HepG2 (cell line): ENCODE data around the gene ZNF343. TPM values are rescaled to one million over a fixed set of nuclear protein-coding genes. Genes with fewer than 3 reads are reported as not detected.

Source experiments
- CC2D1A ChIP-seq: sonication (generic); formaldehyde crosslinking; IDR thresholded peaks from 2 replicates; pipeline ENCODE4 v1.8.1; 2023; ENCODE audit warnings: mild to moderate bottlenecking, missing genetic modification reagents
- FOSL2 ChIP-seq: sonication (generic); formaldehyde crosslinking; IDR thresholded peaks from 2 replicates; pipeline ENCODE4 v1.4.0; 2020; ENCODE audit warnings: missing genetic modification reagents
- GATA4 ChIP-seq: sonication (generic); IDR thresholded peaks from 2 replicates; pipeline ENCODE4 v1.6.1; 2016; ENCODE audit warnings: antibody characterized with exemption, low read depth, borderline replicate concordance
- GLI4 ChIP-seq: sonication (generic); formaldehyde crosslinking; IDR thresholded peaks from 2 replicates; pipeline ENCODE4 v1.5.1; 2020; ENCODE audit warnings: missing genetic modification reagents, mild to moderate bottlenecking, moderate library complexity, borderline replicate concordance
- HHEX ChIP-seq: IDR thresholded peaks from 2 replicates; pipeline ENCODE4 v1.6.1; 2016; ENCODE audit warnings: control low read depth
- NBN ChIP-seq: fragments of 450-650 bp; conservative IDR thresholded peaks from 2 replicates; pipeline ENCODE4 v1.6.1; 2017
- NCOR1 ChIP-seq: fragments of 200-600 bp; sonication (generic); IDR thresholded peaks from 2 replicates; pipeline ENCODE4 v1.7.0; 2017; ENCODE audit warnings: antibody characterized with exemption, low read length, borderline replicate concordance
- PHF5A ChIP-seq: IDR thresholded peaks from one replicate; pipeline ENCODE4 v1.6.1; 2018; ENCODE audit warnings: low read depth, missing genetic modification reagents; ENCODE audit not compliant: unreplicated experiment
- POLR2A ChIP-seq, 2 experiments: IDR thresholded peaks; 2 replicates each; pipeline ENCODE4 v1.6.1; 2011; ENCODE audit warnings: low read depth in 2 of 2, low read length in 2 of 2, mild to moderate bottlenecking in 1 of 2, moderate library complexity in 1 of 2; ENCODE audit not compliant: insufficient read depth in 1 of 2
- POLR2AphosphoS2 ChIP-seq: IDR thresholded peaks from 2 replicates; pipeline ENCODE4 v1.6.1; 2011; ENCODE audit warnings: low read depth, low read length, improper control_type of control experiment
- POLR2G ChIP-seq: fragments of 200-400 bp; formaldehyde crosslinking; IDR thresholded peaks from 2 replicates; pipeline ENCODE4 v1.6.1; 2018; ENCODE audit warnings: mild to moderate bottlenecking, low read depth, low read length, moderate library complexity
- RBM22 ChIP-seq: fragments of 200-400 bp; formaldehyde crosslinking; optimal IDR thresholded peaks from 2 replicates; pipeline ENCODE3; 2017; ENCODE audit warnings: mild to moderate bottlenecking, low read length, moderate library complexity
- SMARCE1 ChIP-seq: fragments of 450-650 bp; IDR thresholded peaks from 2 replicates; pipeline ENCODE4 v1.6.1; 2017; ENCODE audit warnings: borderline replicate concordance
- SNRNP70 ChIP-seq: fragments of 200-400 bp; formaldehyde crosslinking; IDR thresholded peaks from 2 replicates; pipeline ENCODE4 v1.6.1; 2017; ENCODE audit warnings: mild to moderate bottlenecking, low read depth, low read length, moderate library complexity
- SPEN ChIP-seq: sonication (generic); formaldehyde crosslinking; IDR thresholded peaks from 2 replicates; pipeline ENCODE4 v1.5.1; 2020; ENCODE audit warnings: low read depth, mild to moderate bottlenecking, missing genetic modification reagents
- SYNCRIP ChIP-seq: fragments of 200-400 bp; formaldehyde crosslinking; IDR thresholded peaks from 2 replicates; pipeline ENCODE4 v1.6.1; 2018; ENCODE audit warnings: mild to moderate bottlenecking, low read depth, low read length; ENCODE audit not compliant: insufficient read depth
- XBP1 ChIP-seq: sonication (generic); formaldehyde crosslinking; IDR thresholded peaks from 2 replicates; pipeline ENCODE4 v1.5.0; 2020; ENCODE audit warnings: missing genetic modification reagents
- ZFP36L2 ChIP-seq: sonication (generic); formaldehyde crosslinking; IDR thresholded peaks from 2 replicates; pipeline ENCODE4 v1.4.0; 2020; ENCODE audit warnings: missing genetic modification reagents
- ZNF207 ChIP-seq: fragments of 450-650 bp; IDR thresholded peaks from 2 replicates; pipeline ENCODE4 v1.6.1; 2016; ENCODE audit warnings: antibody characterized with exemption, borderline replicate concordance
- ZNF234 ChIP-seq: sonication (generic); formaldehyde crosslinking; conservative IDR thresholded peaks from 2 replicates; pipeline ENCODE4 v1.5.1; 2020; ENCODE audit warnings: mild to moderate bottlenecking, missing genetic modification reagents
- ZNF513 ChIP-seq: sonication (generic); formaldehyde crosslinking; conservative IDR thresholded peaks from 2 replicates; pipeline ENCODE4 v1.5.0; 2020; ENCODE audit warnings: missing genetic modification reagents
- ZNF605 ChIP-seq: sonication (generic); formaldehyde crosslinking; IDR thresholded peaks from 2 replicates; pipeline ENCODE4 v1.8.0; 2022; ENCODE audit warnings: mild to moderate bottlenecking, missing genetic modification reagents
- ZNF839 ChIP-seq: sonication (generic); formaldehyde crosslinking; IDR thresholded peaks from 2 replicates; pipeline ENCODE4 v1.4.0; 2020; ENCODE audit warnings: missing genetic modification reagents, mild to moderate bottlenecking, borderline replicate concordance
- polyA plus RNA-seq, 8 experiments: library from polyadenylated mRNA; depleted of rRNA in 3 of 8; stranded (reverse) in 7 of 8; unstranded in 1 of 8; fragments of >200 nt; fragmentation: Illumina TruSeq in 4 of 8; extraction: Trizol in 4 of 8; gene quantifications; 2 replicates each; pipeline versions ENCODE4 v1.2.1 to v1.2.3, GENCODE V29; 2011 to 2016; ENCODE audit warnings: low read depth in 4 of 8, missing spikeins in 1 of 8, mixed read lengths in 1 of 8; ENCODE audit not compliant: insufficient read depth in 1 of 8
- total RNA-seq, 5 experiments: library from RNA; depleted of rRNA; stranded (reverse); fragments of >200 nt; fragmentation: Illumina TruSeq; extraction: Trizol; gene quantifications; 2 replicates each; pipeline ENCODE4 v1.2.3, GENCODE V29; 2016; ENCODE audit warnings: low read depth in 1 of 5
- TF ChIP-seq, protein P1 (sequence below): sonication (generic); formaldehyde crosslinking; IDR thresholded peaks from 2 replicates; pipeline ENCODE4 v1.4.0; 2020; ENCODE audit warnings: missing genetic modification reagents, borderline replicate concordance
- TF ChIP-seq, protein P2 (sequence below): sonication (generic); formaldehyde crosslinking; IDR thresholded peaks from 2 replicates; pipeline ENCODE4 v1.5.0; 2020; ENCODE audit warnings: mild to moderate bottlenecking, missing genetic modification reagents
- TF ChIP-seq, protein P3 (sequence below): sonication (generic); formaldehyde crosslinking; IDR thresholded peaks from 2 replicates; pipeline ENCODE4 v1.4.0; 2020; ENCODE audit warnings: missing genetic modification reagents, borderline replicate concordance

Gene ZNF343
- total and polyA plus RNA-seq, 2 of the 13 experiments (the other 11 are each of a cell fraction or from before 2014, with no cell fraction given): 16.4 to 22.1 TPM

GRCh38 chr20:2458919-2459499, 49.7 kb downstream of the ZNF343 start (continued):
- TF ChIP-seq POLR2AphosphoS2 (peak; percentile 61; the same call in 1 of the 2 replicates), ZNF839 (CRISPR knock-in tag) (no peak), XBP1 (CRISPR knock-in tag) (no peak), ZNF605 (CRISPR knock-in tag) (no peak), POLR2A (IDR thresholded peaks at IDR 0.05; ENCODE audit: insufficient read depth in 1 of 2, low read depth in 2 of 2, low read length in 2 of 2) (peak in 1 of 2 experiments; percentile 28; a peak in 1 of 4 replicates), ZFP36L2 (no peak), SYNCRIP (no peak), SNRNP70 (no peak), SMARCE1 (no peak), RBM22 (peak; percentile 55), ZNF207 (no peak), POLR2G (peak; percentile 79), SPEN (CRISPR knock-in tag) (no peak), ZNF234 (CRISPR knock-in tag) (no peak), ZNF513 (no peak), NCOR1 (no peak), FOSL2 (CRISPR knock-in tag) (no peak), CC2D1A (CRISPR knock-in tag) (no peak), HHEX (CRISPR knock-in tag) (no peak), GATA4 (no peak), GLI4 (CRISPR knock-in tag) (no peak), PHF5A (CRISPR knock-in tag) (no peak), NBN (no peak)
- TF ChIP-seq, protein P1, sequence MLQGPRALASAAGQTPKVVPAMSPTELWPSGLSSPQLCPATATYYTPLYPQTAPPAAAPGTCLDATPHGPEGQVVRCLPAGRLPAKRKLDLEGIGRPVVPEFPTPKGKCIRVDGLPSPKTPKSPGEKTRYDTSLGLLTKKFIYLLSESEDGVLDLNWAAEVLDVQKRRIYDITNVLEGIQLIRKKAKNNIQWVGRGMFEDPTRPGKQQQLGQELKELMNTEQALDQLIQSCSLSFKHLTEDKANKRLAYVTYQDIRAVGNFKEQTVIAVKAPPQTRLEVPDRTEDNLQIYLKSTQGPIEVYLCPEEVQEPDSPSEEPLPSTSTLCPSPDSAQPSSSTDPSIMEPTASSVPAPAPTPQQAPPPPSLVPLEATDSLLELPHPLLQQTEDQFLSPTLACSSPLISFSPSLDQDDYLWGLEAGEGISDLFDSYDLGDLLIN (CRISPR knock-in tag): no peak
- TF ChIP-seq, protein P2, sequence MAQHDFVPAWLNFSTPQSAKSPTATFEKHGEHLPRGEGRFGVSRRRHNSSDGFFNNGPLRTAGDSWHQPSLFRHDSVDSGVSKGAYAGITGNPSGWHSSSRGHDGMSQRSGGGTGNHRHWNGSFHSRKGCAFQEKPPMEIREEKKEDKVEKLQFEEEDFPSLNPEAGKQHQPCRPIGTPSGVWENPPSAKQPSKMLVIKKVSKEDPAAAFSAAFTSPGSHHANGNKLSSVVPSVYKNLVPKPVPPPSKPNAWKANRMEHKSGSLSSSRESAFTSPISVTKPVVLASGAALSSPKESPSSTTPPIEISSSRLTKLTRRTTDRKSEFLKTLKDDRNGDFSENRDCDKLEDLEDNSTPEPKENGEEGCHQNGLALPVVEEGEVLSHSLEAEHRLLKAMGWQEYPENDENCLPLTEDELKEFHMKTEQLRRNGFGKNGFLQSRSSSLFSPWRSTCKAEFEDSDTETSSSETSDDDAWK (CRISPR knock-in tag): no peak
- TF ChIP-seq, protein P3, sequence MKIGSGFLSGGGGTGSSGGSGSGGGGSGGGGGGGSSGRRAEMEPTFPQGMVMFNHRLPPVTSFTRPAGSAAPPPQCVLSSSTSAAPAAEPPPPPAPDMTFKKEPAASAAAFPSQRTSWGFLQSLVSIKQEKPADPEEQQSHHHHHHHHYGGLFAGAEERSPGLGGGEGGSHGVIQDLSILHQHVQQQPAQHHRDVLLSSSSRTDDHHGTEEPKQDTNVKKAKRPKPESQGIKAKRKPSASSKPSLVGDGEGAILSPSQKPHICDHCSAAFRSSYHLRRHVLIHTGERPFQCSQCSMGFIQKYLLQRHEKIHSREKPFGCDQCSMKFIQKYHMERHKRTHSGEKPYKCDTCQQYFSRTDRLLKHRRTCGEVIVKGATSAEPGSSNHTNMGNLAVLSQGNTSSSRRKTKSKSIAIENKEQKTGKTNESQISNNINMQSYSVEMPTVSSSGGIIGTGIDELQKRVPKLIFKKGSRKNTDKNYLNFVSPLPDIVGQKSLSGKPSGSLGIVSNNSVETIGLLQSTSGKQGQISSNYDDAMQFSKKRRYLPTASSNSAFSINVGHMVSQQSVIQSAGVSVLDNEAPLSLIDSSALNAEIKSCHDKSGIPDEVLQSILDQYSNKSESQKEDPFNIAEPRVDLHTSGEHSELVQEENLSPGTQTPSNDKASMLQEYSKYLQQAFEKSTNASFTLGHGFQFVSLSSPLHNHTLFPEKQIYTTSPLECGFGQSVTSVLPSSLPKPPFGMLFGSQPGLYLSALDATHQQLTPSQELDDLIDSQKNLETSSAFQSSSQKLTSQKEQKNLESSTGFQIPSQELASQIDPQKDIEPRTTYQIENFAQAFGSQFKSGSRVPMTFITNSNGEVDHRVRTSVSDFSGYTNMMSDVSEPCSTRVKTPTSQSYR: no peak
